GM19372 (cell line): Measurements from ENCODE around the gene HSBP1L1.

Experiments used
- ATAC-seq: cut with Tn5 transposase; IDR thresholded peaks from one replicate; pipeline ENCODE4 v1.9.1; 2021; ENCODE audit warnings: mild to moderate bottlenecking, low read depth, moderate library complexity; ENCODE audit not compliant: unreplicated experiment

Gene HSBP1L1

DNA sequence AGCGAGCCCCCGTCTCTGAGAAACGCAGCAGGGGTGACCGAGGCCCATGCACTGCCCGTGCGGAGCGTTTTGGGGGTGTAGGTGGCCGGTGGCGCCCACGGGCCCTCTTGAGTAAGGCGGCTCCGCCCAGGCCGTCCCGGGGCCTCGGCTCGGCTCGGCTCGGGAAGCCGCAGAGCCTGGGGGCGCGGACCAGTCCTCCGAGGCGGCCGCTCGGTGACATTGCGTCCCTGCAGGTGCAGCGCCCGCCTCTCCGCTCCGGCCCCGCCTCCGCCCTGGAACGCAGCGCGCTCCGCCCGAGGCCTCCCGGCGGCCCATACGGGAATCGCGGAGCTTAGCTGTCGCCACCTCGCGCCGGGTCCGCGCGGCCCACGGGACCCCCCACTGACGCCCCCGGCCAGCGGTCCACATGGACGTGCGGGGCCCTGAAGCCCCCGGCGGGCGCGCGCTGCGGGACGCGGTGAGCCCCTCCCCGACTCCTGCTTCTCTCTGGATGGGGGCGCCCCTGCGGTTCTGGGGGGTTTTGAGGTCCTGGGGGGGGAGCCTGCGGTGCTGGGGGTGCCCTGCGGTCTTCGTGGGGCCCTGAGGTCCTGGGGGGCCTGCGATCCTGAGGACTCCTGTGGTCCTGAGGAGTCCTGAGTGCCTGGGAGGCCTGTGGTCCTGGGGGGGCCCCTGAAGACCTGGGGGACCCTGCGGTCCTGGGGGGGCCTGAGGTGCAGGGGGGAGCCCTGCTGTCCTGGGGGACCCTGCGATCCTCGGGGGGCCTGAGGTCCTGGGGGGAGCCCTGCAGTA lies at the start of gene HSBP1L1:
TSS of gene HSBP1L1 (plus strand) at position 314 of the 789 bp plus-strand sequence. CDS start at position 407, 93 bp downstream.
- ATAC-seq: peak; percentile 76

DNA sequence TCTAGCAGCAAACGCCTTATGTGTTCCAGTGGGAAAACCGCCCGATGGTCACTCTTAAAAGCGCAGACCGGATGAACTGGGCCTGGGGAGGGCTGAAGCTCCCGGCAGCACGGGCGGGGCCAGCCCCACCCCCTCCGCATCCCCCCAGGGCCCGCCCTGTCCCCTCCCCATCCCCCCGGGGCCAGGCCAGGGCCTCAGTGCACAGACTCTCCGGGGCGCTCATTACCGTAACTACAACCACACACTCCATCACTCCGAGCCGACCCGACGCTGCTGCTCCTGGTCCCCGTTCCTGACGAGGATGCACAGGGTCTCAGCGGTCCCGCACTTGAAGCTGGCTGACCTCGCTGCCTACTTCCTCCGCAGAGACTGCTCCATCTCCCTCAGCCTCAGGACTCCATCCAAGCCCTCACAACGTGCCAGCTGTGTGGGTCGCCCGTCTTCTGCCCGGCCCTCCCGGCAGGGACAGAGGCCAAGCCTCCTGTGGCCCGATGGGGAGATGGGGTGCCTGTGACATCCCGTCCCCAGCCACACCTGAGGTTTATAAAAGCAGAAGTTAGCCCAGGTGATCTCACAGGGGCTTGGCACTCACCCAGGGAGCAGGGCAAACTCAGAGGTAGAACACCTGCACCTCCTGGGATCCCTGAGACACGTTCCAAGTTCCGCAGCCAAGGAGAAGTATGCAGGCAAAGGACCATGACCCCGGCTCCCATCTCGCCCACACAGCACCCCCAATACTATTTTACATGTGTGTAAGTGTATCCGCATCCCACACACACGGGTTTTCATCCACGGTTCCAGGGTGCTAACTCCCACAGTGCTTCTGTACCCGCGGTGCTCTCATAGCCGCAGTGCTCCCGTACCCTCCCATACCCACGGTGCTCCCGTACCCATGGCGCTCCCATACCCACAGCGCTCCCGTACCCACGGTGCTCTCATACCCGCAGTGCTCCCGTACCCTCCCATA lies 49.0 kb upstream of the HSBP1L1 start:
- ATAC-seq: no peak

DNA sequence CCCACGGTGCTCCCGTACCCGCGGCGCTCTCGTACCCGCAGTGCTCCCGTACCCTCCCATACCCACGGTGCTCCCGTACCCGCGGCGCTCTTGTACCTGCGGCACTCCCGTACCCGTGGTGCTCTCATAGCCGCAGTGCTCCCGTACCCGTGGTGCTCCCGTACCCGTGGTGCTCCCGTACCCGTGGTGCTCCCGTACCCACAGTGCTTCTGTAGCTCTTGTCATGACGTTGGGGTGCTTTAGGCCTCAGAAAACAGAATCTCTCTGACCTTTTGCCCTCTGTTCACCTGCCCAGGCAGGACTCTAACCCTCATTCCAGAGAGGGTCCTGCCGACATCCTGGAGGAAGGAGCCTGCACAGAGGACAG lies 48.3 kb upstream of the HSBP1L1 start:
- no peak for ATAC-seq

DNA sequence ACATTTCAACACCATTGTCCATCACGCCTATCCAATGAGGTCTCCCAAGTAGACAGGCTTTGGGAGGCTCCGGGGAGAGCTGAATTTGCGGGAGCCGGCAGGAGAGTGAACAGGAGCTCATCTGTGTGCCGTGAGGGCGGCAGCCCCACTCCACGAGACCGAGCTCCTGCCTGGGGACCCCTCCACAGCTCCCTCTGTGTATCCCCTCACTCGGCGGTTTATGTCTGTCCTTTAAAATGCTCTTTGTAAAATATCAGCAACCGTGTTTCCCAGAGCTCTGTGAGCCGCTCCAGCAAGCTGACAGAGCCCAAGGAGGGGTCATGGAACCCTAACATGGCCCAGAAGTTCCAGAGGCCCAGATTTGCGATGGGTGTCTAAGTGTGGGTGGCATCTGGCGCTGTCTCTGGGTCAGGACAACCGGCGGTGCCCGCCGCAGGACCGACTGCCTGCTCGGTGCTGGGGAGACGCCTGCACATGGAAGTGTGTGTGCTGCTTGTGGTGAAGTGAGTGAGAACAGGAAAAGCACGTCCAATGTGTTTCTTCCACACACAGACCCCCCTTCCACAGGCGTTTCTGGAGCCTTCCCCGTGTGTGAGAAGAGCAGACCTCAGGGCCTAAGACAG lies 47.8 kb upstream of the HSBP1L1 start:
- no peak for ATAC-seq

DNA sequence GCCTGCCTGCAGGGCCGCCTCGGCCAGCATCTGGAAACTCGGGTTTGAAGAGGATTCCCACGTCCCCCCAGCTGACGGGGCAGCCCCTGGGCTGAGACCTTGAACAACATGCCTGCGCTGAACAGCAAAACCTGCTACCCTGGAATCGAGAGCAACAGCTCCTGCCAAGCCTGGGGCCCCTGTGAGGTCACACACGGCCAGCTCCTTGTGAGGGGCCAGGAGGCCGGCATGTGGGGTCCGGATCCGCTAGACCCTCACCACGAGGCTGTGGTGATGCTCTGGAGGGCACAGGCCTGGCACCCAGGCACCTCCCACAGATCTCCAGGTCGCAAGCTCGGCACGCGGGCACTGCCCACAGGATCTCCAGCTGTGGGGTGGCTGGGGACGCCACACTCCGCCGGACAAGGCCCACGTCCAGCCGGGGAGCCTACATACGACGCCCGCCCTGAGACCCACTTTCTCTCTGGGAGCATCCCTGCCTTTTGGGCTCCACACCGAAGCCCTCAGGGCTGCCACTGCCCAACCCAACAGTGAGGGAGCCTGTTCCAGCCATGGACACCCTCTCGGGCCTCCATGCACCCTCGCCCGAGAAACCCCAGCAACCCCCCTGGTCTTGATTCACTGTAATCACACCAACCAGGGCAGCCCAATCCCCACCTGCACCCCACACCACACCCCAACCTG lies 47.1 kb upstream of the HSBP1L1 start:
- no peak for ATAC-seq

DNA sequence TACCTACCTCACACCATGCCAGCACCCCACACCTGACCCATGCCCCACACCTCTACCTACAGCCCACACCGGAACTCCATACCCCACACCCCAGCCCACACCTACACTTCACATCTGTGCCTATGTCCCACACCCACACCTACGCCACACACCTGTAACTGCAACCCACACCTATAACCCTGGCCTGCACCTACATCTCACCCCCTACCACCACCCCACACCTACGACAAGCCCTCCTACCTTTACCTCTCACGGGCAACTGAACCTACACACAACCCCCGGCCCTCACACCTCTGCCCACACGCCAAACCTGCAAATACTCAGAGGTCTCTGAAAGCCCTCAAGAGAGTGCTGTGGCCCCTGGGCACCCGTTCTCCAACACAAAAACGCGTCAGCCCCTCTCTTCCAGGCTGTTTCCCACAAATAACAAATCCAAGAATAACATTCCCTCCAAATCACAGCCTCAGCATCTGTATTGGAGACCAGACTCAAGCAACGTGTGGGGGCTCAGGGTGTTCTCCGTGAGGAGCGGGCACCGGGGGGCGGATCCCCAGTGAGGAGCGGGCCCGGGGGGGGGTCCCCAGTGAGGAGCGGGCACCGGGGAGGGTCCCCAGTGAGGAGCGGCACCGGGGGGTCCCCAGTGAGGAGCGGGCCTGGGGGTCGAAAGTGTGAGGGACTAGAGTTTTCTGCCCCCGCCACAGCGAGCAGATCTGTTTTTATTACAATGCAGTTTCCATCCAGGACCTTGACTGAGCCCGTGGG lies 46.4 kb upstream of the HSBP1L1 start:
- no peak for ATAC-seq

DNA sequence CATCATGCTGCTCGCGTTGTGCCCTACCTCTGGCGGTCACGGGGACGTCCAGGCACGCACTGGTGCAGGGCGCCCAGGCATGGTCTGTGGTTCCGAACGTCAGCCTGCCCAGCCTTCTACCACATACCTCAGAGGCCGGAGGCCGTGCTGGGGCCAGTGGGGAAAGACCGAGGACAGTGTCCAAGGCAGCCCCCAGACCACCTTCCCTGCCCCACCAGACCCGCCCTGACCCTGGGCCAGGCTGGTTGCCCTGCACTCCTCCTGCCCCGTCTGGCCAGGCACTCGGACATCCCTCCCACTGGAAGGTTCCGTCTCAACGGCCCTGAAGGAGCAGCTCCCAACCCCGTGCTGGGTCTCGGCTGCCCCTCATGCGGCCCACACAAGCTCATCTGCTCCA lies 45.8 kb upstream of the HSBP1L1 start:
- no peak for ATAC-seq

DNA sequence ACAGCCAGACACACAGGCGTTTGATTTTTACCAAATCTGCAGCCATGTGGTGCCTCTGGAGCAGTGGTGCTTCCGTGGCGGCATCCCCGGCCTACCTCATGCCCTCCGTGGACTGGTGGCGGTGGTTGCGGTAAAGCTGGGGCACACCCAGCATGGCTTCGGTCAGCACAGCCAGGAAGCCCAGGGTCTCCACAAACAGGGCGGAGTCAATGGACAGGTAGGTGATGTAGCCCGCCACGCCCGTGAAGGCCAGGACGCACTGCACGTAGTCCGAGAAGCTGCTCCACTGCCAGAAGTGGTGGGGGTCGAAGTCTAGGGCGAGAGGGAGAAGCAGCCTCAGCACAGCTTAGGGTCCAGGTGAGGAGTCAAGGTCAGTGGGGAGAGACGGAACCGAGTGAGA lies 45.4 kb upstream of the HSBP1L1 start:
- no peak for ATAC-seq

DNA sequence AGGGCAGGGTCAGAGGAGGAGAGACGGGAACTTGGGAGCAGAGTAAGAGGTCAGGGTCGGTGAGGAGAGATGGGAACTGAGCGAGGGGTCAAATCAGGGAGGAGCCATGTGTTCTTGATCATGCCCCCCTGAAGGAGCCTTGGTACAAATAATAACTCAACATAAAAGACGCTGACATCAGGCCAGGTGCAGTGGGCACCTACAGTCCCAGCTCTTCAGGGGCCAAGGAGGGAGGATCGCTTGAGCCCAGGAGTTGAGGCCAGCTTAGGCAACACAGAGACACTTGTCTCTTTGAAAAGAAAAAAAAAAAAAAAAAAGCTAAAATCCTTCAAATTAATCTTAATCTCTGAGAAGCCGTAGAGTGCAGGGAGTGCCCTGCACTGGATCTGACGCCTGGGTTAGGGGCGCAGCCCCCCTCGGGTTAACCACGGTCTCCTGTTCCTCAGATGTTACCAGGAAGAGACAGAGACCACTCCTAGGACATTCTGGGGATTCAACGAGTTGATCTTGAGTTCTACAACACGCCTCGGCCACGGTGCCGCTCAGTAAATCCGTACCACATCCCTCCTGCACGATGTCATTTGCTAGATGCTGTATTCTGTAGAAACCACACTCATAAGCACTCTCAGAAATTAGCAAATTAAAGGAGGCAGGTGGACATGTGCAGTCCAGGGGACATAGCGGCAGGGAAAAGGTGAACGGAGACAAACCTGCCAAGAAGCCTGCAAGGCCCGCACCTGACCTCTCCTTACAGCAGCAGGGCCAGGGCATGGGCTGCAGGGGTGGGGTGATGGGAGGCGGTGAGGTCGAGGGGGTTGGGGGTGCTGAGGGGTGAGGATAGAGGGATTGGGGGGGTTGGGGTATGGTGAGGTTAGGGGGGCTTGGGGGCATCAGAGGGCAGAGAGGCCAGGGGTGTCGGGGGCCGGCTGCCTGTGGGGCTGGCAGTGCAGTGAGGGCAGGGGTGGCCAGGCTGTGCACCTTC lies 42.2 kb upstream of the HSBP1L1 start:
- no peak for ATAC-seq

DNA sequence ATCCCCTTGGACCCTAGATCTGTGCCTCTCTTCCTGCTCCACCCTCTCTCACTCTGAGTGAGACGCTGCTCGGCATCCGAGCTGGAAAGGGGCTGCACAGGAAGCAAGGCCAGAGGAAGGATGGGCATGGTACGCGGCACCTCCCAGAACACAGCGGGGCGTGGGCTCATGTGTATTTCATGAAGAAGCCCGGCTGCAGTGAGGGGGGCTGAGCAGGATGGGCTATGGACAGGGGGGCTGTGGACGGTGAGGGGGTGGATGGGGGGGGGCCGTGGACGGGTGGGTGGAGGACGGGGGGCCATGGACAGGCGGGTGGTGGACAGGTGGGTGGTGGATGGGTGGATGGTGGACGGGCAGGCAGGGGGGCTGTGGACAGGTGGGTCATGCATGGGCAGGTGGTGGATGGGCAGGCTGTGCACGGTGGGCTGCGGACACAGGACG lies 41.5 kb upstream of the HSBP1L1 start:
- ATAC-seq: no peak

DNA sequence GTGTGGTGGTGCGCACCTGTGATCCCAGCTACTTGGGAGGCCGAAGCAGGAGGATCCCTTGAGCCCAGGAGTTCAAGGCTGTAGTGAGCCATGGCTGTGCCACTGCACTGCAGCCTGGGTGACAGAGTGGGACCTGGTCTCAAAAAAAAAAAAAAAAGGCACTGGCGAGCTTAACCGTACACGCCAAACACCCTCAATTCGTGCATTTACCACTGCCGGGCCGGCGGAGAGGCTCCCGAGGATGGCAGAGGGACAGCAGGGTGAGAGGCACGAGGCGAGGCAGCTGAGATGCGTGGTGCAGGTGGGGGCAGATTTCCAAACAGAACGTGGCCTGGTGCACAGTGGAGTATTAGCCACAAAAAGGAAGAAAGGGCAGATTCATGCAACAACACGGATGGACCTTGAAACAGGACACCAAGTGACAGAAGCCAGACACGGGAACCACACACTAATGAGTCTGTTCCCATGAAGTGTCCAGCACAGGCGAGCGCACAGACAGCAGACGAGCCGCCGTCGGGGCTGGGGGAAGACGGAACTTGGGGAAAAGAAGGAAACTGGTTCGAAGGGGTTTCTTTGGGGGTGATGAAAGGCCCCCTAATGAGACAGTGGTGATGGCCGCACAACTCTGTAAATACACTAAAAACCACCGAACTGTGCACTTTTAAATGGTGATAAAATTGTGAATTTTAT lies 40.4 kb upstream of the HSBP1L1 start:
- ATAC-seq: no peak

DNA sequence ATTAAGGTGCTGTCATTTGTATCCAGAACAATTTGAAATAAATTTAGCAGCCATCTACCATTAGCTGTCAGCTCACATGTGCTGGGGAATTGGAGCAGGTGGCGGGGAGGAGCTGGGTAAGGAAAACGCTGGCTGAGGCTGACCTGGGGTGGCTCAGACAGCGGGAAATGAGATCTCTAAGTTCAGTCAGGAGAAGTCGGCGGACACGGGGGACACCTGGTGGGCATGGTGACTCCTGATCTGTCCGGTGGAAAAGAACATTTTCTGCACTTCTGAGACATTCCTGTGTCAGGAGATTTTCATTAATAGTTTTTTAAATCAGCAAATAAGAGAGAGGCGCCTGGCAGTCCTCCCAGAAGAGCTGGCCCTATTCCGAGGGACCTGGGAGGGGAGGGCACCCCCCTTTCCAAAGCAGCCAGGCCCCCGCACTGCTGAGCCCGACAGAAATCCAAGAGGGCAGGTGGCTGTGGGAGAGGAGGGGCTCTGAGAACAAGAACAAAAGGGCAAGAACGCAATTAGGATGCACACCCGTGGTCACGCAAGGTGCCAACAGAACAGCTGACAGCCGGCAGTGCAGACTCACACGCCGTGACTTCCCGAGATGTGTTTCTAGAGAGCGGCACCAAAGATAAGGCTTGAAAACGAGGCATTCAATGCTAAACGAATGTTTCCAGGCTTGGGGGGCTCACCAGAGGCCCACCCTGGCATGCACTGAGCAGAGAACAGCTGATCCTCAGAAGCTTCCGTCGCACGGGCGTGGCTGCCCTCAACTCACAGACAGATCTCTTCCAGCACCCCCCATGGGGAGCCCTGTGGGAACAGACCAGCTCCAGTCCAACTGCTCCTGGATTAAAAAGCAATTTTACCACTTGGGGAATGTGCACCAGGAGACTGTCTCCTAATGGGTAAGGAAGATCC lies 39.4 kb upstream of the HSBP1L1 start:
- no peak for ATAC-seq

DNA sequence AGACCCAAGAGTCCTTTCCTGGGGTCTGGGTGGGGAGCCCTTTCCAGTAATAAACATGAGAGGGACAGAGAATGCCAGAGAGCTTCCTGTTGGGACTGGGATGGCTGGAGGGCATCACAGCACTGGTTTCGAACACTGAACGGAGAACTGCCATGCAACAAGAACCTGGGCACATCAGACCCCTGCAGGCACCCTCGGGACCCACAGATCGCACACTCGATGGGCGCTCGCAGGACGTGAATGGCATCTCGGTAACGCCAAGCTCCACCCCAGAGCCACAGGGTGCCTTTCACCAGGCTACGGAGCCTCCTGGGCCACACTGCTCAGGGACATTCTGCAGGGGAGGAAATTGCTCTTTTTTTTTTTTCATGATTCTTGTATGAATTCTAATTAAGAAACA lies 38.1 kb upstream of the HSBP1L1 start:
- no peak for ATAC-seq

DNA sequence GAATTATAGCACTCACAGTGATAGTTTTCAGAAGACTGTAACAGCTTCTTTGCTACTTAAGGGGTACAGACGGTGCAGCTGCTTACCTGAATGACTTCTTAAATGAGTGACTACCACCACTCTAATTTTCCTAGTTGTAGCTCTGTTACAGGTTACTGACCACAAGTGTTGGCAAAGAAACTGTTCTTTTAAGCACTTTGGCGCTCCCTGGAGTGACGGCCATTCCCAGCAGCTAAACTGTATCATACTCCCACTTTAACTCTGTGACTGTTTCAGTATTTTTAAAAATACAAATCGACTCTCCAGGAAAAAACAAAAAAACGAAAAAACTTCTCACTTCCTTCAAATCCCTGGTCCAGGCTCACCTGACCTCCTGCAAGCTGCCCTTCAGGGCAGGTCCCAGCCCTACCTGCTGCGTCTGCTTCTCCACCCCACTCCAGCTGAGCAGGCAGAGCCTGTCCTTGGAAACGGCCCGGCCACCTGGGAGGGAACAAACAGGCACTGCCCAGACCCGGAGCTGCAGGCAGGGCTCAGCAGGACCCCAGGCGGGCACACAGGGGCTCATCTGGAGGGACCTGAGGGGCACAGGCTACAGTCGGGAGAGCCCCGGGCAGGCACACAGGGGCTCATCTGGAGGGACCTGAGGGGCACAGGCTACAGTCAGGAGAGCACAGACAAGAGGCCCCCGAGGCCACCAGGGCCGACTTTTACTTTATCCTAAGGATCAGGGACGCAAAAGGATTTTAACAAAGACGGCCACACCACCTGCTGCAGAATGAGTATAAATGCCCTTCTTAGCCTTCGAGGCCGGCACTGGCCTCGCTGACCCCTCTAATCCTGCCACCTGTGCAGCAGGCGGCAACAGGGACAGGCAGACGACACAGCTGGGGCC lies 37.5 kb upstream of the HSBP1L1 start:
- no peak for ATAC-seq

DNA sequence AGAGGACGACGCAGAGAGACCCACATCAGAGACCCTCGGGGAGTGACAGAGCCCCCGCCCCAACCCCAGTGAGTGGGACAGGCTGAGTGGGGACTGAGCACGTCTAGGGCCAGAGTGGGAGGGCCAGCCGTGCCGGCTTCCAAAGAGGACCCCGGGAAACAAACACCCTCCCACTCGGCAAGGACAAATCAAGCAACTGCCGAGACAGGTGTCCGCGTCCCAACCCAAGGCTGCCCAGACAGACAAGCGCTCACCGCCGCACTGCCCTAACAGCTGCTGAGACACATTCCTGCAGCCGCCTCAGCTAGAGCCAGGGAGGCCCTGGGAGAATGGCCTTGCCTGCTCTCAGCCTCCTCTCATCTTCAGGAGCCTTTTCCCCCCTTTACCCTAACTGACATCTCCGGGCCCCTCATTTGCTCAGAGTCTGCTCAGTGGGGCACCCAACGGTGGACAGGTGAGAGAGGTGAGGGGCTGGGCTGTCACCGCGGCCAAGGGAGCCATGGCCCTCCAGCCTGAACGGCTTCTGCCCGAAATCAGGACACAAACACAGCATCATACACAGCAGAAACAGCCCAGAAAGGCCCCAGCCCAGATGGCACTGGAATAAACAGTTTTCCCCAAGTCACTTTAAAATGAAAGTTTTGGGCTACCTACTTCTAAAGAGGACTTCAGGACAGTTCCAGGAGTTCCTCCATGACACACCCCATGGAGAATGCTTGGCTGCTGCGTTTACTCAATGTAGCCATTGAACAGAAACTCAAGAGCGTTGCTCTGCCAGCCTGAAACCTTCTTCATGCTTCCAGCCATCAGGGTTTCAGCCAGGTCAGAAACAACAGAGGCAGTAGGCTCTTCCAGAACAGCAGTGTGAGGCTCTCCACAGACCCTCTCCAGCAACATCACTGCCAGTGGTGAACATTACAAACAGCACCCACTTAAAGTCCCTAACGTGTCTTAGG lies 36.6 kb upstream of the HSBP1L1 start:
- no peak for ATAC-seq
